Esophagus muscularis mucosa (tissue), 4 donors: ENCODE results near the gene MRPL50.

Experiments
- CTCF ChIP-seq, 3 experiments: fragments of 200-600 bp in 2 of 3; fragments of 450-650 bp in 1 of 3; sonication (generic) in 2 of 3; IDR thresholded peaks; one replicate each; pipeline ENCODE4 v1.5.1; 2017 to 2019; ENCODE audit warnings: antibody characterized with exemption in 3 of 3, mild to moderate bottlenecking in 2 of 3, moderate library complexity in 1 of 3
- EP300 ChIP-seq: sonication (generic); formaldehyde crosslinking; IDR thresholded peaks from one replicate; pipeline ENCODE4 v1.6.1; 2017; ENCODE audit warnings: antibody characterized with exemption
- POLR2A ChIP-seq: fragments of 450-650 bp; IDR thresholded peaks from one replicate; pipeline ENCODE4 v1.6.1; 2017; ENCODE audit warnings: antibody characterized with exemption, moderate library complexity, mild to moderate bottlenecking, low read depth

GRCh38 chr9:101365181-101365580 lies 33.2 kb downstream of the MRPL50 start:
- TF ChIP-seq CTCF (IDR thresholded peaks at IDR 0.05) (no peak), EP300 (no peak), POLR2A (no peak)
